Keratinocyte (primary cell): ENCODE measurements around the gene PTPN13. TPM values are rescaled to one million over a fixed set of nuclear protein-coding genes. Genes with fewer than 3 reads are reported as not detected.
A peak's percentile ranks its signal among the peaks of the same experiment; 100 is the strongest.

ENCODE experiments used
- DNase-seq: peaks from one replicate; pipeline ENCODE4 v3.0.0-alpha.2; 2011; ENCODE audit warnings: low read depth, missing footprints, low spot score
- FAIRE-seq: peaks from 2 replicates; lab custom pipeline; 2011; peaks lifted over from hg19 to GRCh38; lab: Jason Lieb, UNC
- H2AFZ ChIP-seq: 2 replicates; pipeline ENCODE4 v1.6.0; 2012; ENCODE audit warnings: low read length, control low read depth, inconsistent platforms; ENCODE audit not compliant: control insufficient read depth
- H3K27ac ChIP-seq: 2 replicates; pipeline ENCODE4 v1.5.1; 2011; ENCODE audit warnings: low read length; ENCODE audit not compliant: control insufficient read depth, insufficient read depth
- H3K27me3 ChIP-seq: 3 replicates; pipeline ENCODE4 v1.6.0; 2011; ENCODE audit warnings: low read length; ENCODE audit not compliant: control insufficient read depth, insufficient read depth; ENCODE audit errors: extremely low read depth
- H3K36me3 ChIP-seq, 2 experiments: 2 replicates in 1 of 2; 3 replicates in 1 of 2; pipeline ENCODE4 v1.5.1; 2011; ENCODE audit warnings: low read length in 2 of 2, mild to moderate bottlenecking in 1 of 2; ENCODE audit not compliant: control insufficient read depth in 2 of 2, insufficient read depth in 2 of 2; ENCODE audit errors: extremely low read depth in 1 of 2
- H3K4me1 ChIP-seq: 3 replicates; pipeline ENCODE4 v1.5.1; 2011; ENCODE audit warnings: low read length; ENCODE audit not compliant: control insufficient read depth, insufficient read depth; ENCODE audit errors: extremely low read depth
- H3K4me2 ChIP-seq: 3 replicates; pipeline ENCODE4 v1.6.0; 2011; ENCODE audit warnings: low read depth, low read length; ENCODE audit not compliant: control insufficient read depth, insufficient read depth; ENCODE audit errors: extremely low read depth
- H3K4me3 ChIP-seq, 3 experiments: fragments of 200-600 bp in 1 of 3; sonication (generic) in 1 of 3; 2 replicates in 2 of 3; 3 replicates in 1 of 3; pipeline ENCODE4 v1.5.1; 2011 to 2016; ENCODE audit warnings: low read length in 3 of 3, mild to moderate bottlenecking in 3 of 3, control low read depth in 2 of 3, inconsistent platforms in 1 of 3, low read depth in 1 of 3, mixed read lengths in 1 of 3, mixed run types in 1 of 3, moderate library complexity in 1 of 3; ENCODE audit not compliant: control insufficient read depth in 2 of 3, insufficient read depth in 2 of 3; ENCODE audit errors: extremely low read depth in 1 of 3
- H3K79me2 ChIP-seq: 2 replicates; pipeline ENCODE4 v1.6.0; 2012; ENCODE audit warnings: low read length; ENCODE audit not compliant: control insufficient read depth, insufficient read depth
- H3K9ac ChIP-seq: 3 replicates; pipeline ENCODE4 v1.6.0; 2011; ENCODE audit warnings: low read length; ENCODE audit not compliant: control insufficient read depth, insufficient read depth; ENCODE audit errors: extremely low read depth
- H3K9me1 ChIP-seq: 3 replicates; pipeline ENCODE4 v1.6.0; 2011; ENCODE audit warnings: low read length; ENCODE audit not compliant: control insufficient read depth, insufficient read depth; ENCODE audit errors: extremely low read depth
- H3K9me3 ChIP-seq: 2 replicates; pipeline ENCODE4 v1.5.1; 2012; ENCODE audit warnings: low read depth, low read length; ENCODE audit not compliant: control insufficient read depth
- H4K20me1 ChIP-seq: 3 replicates; pipeline ENCODE4 v1.6.0; 2011; ENCODE audit warnings: low read length; ENCODE audit not compliant: control insufficient read depth, insufficient read depth; ENCODE audit errors: extremely low read depth
- CTCF ChIP-seq, 3 experiments: IDR thresholded peaks in 1 of 3; conservative IDR thresholded peaks in 1 of 3; optimal IDR thresholded peaks in 1 of 3; 2 replicates in 2 of 3; 3 replicates in 1 of 3; pipeline versions ENCODE3 to v1.5.1; 2011; ENCODE audit warnings: low read length in 3 of 3, mild to moderate bottlenecking in 3 of 3, moderate library complexity in 2 of 3, control low read depth in 1 of 3, inconsistent platforms in 1 of 3; ENCODE audit not compliant: insufficient read depth in 2 of 3; ENCODE audit errors: extremely low read depth in 1 of 3
- EZH2 ChIP-seq: IDR thresholded peaks from one replicate; pipeline ENCODE4 v1.6.1; 2012; ENCODE audit warnings: inconsistent platforms, mild to moderate bottlenecking, low read length, moderate library complexity
- dilution Hi-C: fragments of 300-500 bp; cut with MboI; formaldehyde crosslinking; loops from one replicate; pipeline ENCODE4 v1.7.0; 2020; ENCODE audit warnings: low sequenced_read_pairs; ENCODE audit not compliant: extremely low pct_ligation_motif_present
- polyA plus RNA-seq, 5 experiments: library from polyadenylated mRNA; depleted of rRNA in 3 of 5; stranded (reverse) in 3 of 5; stranded (forward) in 1 of 5; unstranded in 1 of 5; fragments of >200 nt; gene quantifications; 1 replicate in 1 of 5; 2 replicates in 3 of 5; 3 replicates in 1 of 5; pipeline versions ENCODE4 v1.2.1 to v1.2.3, GENCODE V29; 2011 to 2012; ENCODE audit warnings: missing spikeins in 2 of 5, low read depth in 1 of 5, low replicate concordance in 1 of 5

Gene PTPN13
- polyA plus RNA-seq, 1 donor (not counting 4 experiments of a cell fraction or from before 2014, with no cell fraction given): 37.6 TPM

GRCh38 chr4:86558797-86559196 is 35.3 kb upstream of the PTPN13 start:
- TF ChIP-seq CTCF (optimal IDR thresholded peaks at IDR 0.05 in 1 of 3, IDR thresholded peaks at IDR 0.05 in 1 of 3, conservative IDR thresholded peaks at IDR 0.05 in 1 of 3; ENCODE audit: extremely low read depth in 1 of 3, insufficient read depth in 2 of 3, low read length in 3 of 3) (no peak), EZH2 (no peak)
- H4K20me1 ChIP-seq: no peaks in the 10 kb centered on the region
- peak; percentile 53 for DNase-seq

GRCh38 chr4:86560447-86560846 is 33.7 kb upstream of the PTPN13 start:
- no peak overlapping the region for H2AFZ ChIP-seq
- dilution Hi-C loops: no loop called here
- H4K20me1 ChIP-seq: no peaks in the 10 kb centered on the region
- DNase-seq (no peak), FAIRE-seq (no peak)
- TF ChIP-seq EZH2: no peak
- no peak for TF ChIP-seq CTCF (optimal IDR thresholded peaks at IDR 0.05 in 1 of 3, IDR thresholded peaks at IDR 0.05 in 1 of 3, conservative IDR thresholded peaks at IDR 0.05 in 1 of 3; ENCODE audit: extremely low read depth in 1 of 3, insufficient read depth in 2 of 3, low read length in 3 of 3)
- peaks cover 26% of the 10 kb centered on the region for H3K4me1 ChIP-seq
- H3K9me1 ChIP-seq: no peaks in the 10 kb centered on the region
- H3K9ac ChIP-seq: no peak overlapping the region
- H3K27ac ChIP-seq: no peak overlapping the region
- no peaks in the 10 kb centered on the region for H3K36me3 ChIP-seq
- H3K79me2 ChIP-seq: no peaks in the 10 kb centered on the region
- no peaks in the 10 kb centered on the region for H3K9me3 ChIP-seq
- no peak overlapping the region for H3K4me2 ChIP-seq
- H3K4me3 ChIP-seq: no peak overlapping the region
- no peaks in the 10 kb centered on the region for H3K27me3 ChIP-seq

More at GRCh38 chr4:86558797-86559196, 35.3 kb upstream of the PTPN13 start:
- no peaks in the 10 kb centered on the region for H3K79me2 ChIP-seq
- dilution Hi-C loops: no loop called here
- peak overlapping the region; percentile 10 for H3K9ac ChIP-seq
- peak overlapping the region; percentile 61 for H3K4me2 ChIP-seq
- peaks cover 26% of the 10 kb centered on the region for H3K4me1 ChIP-seq
- no peak overlapping the region for H2AFZ ChIP-seq
- H3K4me3 ChIP-seq: no peak overlapping the region
- no peaks in the 10 kb centered on the region for H3K9me3 ChIP-seq
- H3K27me3 ChIP-seq: no peaks in the 10 kb centered on the region
- peak overlapping the region; percentile 83 for H3K27ac ChIP-seq
- peak; percentile 74 for FAIRE-seq
- H3K36me3 ChIP-seq: no peaks in the 10 kb centered on the region
- no peaks in the 10 kb centered on the region for H3K9me1 ChIP-seq
